ENCODE data around the gene SLC27A4.

GRCh38 chr9:128298535-128299482 lies 41.5 kb upstream of the SLC27A4 start:
- TF ChIP-seq CTCF (IDR thresholded peaks at IDR 0.05) (no peak), POLR2A (IDR thresholded peaks at IDR 0.05) (no peak)
